ENCODE data around the gene C12orf76. TPM values are rescaled to one million over a fixed set of nuclear protein-coding genes. Genes with fewer than 3 reads are reported as not detected.
"Not testable (repeated sequence)": the region's sequence is repeated elsewhere in the genome, so short reads cannot be mapped to it uniquely, and the experiment has no call there.

The C12orf76 gene
- total and polyA plus RNA-seq, 2 of the 13 experiments (the other 11 are each of a cell fraction or from before 2014, with no cell fraction given) = 15.8 to 38.4 TPM

GRCh38 chr12:110055375-110056352 is 7.3 kb upstream of the C12orf76 start:
- BruUV-seq (replicated peaks); in situ Hi-C loops (cut with HindIII; ENCODE audit: extremely low pct_ligation_motif_present, low pct_unique_long_range_greater_than_20kb); H2AFZ ChIP-seq (ENCODE audit: low read length); CTCF ChIA-PET (ENCODE audit: low intra/inter-chr PET ratio, low total read pairs); H3K9me3 ChIP-seq (ENCODE audit: low read length); H3K9ac ChIP-seq (ENCODE audit: insufficient read depth, low read depth, low read length); H3K27me3 ChIP-seq (ENCODE audit: control insufficient read depth in 1 of 2, insufficient read depth in 2 of 2, low read length in 2 of 2); POLR2A ChIA-PET; intact Hi-C loops (cut with micrococcal nuclease; ENCODE audit: unreplicated experiment); FAIRE-seq; H3K36me3 ChIP-seq (replicated peaks in 1 of 2; ENCODE audit: control insufficient read depth in 1 of 2, insufficient read depth in 2 of 2, low read length in 2 of 2); ATAC-seq; H3K79me2 ChIP-seq (ENCODE audit: insufficient read depth, low read length); H4K20me1 ChIP-seq (ENCODE audit: insufficient read depth, low read length); DNase-seq (ENCODE audit: low spot score); H3K4me3 ChIP-seq (replicated peaks in 1 of 3; ENCODE audit: insufficient read depth in 1 of 3, low read depth in 2 of 3, low read length in 3 of 3); H3K27ac ChIP-seq (ENCODE audit: extremely low read length, insufficient read depth, low read length): not testable (repeated sequence)
- H3K4me1 ChIP-seq (ENCODE audit: insufficient read depth, low read length) = peaks cover 42% of the 10 kb centered on the region
- peak overlapping the region; percentile 1; the same call in 1 of the 2 replicates for H3K4me2 ChIP-seq (ENCODE audit: low read depth, low read length)
- TF ChIP-seq MAFF (IDR thresholded peaks at IDR 0.05; ENCODE audit: low read depth, low read length) (0 out of 2 replicates have a peak, but pooled peaks have one; percentile 18), ZNF121 (CRISPR knock-in tag; IDR thresholded peaks at IDR 0.05) (peak; percentile 94), NFYB (CRISPR knock-in tag; IDR thresholded peaks at IDR 0.05) (0 out of 2 replicates have a peak, but pooled peaks have one; percentile 15)
- WGBS (ENCODE audit: low lambda C conversion rate) = 16% methylated on average over 11 of the region's 11 CpGs

GRCh38 chr12:110050927-110051326 is 2.6 kb upstream of the C12orf76 start:
- ChIA-PET CTCF (ENCODE audit: low intra/inter-chr PET ratio, low total read pairs) (no interaction called here), POLR2A (interaction anchor here (2.2 kb wide), 1 partner anchor 29 kb away, joined by 6 read pairs; no protein-coding TSS in a partner anchor)
- BruUV-seq (replicated peaks) = no TSS peak
- H2AFZ ChIP-seq (ENCODE audit: low read length) = no peak overlapping the region
- no peak for DNase-seq (ENCODE audit: low spot score)
- H3K79me2 ChIP-seq (ENCODE audit: insufficient read depth, low read length) = peaks cover 21% of the 10 kb centered on the region
- H3K4me3 ChIP-seq (replicated peaks in 1 of 3; ENCODE audit: insufficient read depth in 1 of 3, low read depth in 2 of 3, low read length in 3 of 3) = no peak overlapping the region
- WGBS (ENCODE audit: low lambda C conversion rate) = 74% methylated on average over 6 of the region's 6 CpGs
- no peaks in the 10 kb centered on the region for H4K20me1 ChIP-seq (ENCODE audit: insufficient read depth, low read length)
- no peaks in the 10 kb centered on the region for H3K9me3 ChIP-seq (ENCODE audit: low read length)
- no peak overlapping the region for H3K27ac ChIP-seq (ENCODE audit: extremely low read length, insufficient read depth, low read length)
- FAIRE-seq = no peak
- H3K27me3 ChIP-seq (ENCODE audit: control insufficient read depth in 1 of 2, insufficient read depth in 2 of 2, low read length in 2 of 2) = no peaks in the 10 kb centered on the region
- H3K4me2 ChIP-seq (ENCODE audit: low read depth, low read length) = no peak overlapping the region
- intact Hi-C loops (cut with micrococcal nuclease; ENCODE audit: unreplicated experiment) = no loop called here
- no peak for ATAC-seq
- H3K9ac ChIP-seq (ENCODE audit: insufficient read depth, low read depth, low read length) = no peak overlapping the region
- no peaks in the 10 kb centered on the region; a peak in 1 of 5 replicates for H3K36me3 ChIP-seq (replicated peaks in 1 of 2; ENCODE audit: control insufficient read depth in 1 of 2, insufficient read depth in 2 of 2, low read length in 2 of 2)
- peaks cover 44% of the 10 kb centered on the region for H3K4me1 ChIP-seq (ENCODE audit: insufficient read depth, low read length)
- in situ Hi-C loops (cut with HindIII; ENCODE audit: extremely low pct_ligation_motif_present, low pct_unique_long_range_greater_than_20kb) = no loop called here
- TF ChIP-seq ZFP62 (CRISPR knock-in tag; IDR thresholded peaks at IDR 0.05) (no peak), ZNF749 (CRISPR knock-in tag; IDR thresholded peaks at IDR 0.05; ENCODE audit: borderline replicate concordance) (no peak), FUBP1 (CRISPR knock-in tag; IDR thresholded peaks at IDR 0.05; ENCODE audit: borderline replicate concordance) (no peak), SMC3 (IDR thresholded peaks at IDR 0.05; ENCODE audit: low read length) (no peak), HMGA1 (CRISPR knock-in tag; conservative IDR thresholded peaks at IDR 0.05) (no peak), RELA (CRISPR knock-in tag; IDR thresholded peaks at IDR 0.05) (no peak), KMT2A (CRISPR knock-in tag; IDR thresholded peaks at IDR 0.05) (no peak), ZNF614 (CRISPR knock-in tag; IDR thresholded peaks at IDR 0.05; ENCODE audit: borderline replicate concordance) (no peak), KDM3A (CRISPR knock-in tag; IDR thresholded peaks at IDR 0.05; ENCODE audit: low read depth) (no peak), ZNF337 (CRISPR knock-in tag; IDR thresholded peaks at IDR 0.05; ENCODE audit: borderline replicate concordance, low read depth) (no peak), MAFK (conservative IDR thresholded peaks at IDR 0.05 in 1 of 2, IDR thresholded peaks at IDR 0.05 in 1 of 2; ENCODE audit: low read length in 2 of 2) (no peak), MEIS2 (CRISPR knock-in tag; IDR thresholded peaks at IDR 0.05) (no peak), ZNF343 (CRISPR knock-in tag; IDR thresholded peaks at IDR 0.05) (no peak), SUZ12 (IDR thresholded peaks at IDR 0.05; ENCODE audit: low read depth, low read length) (no peak), TSC22D2 (CRISPR knock-in tag; IDR thresholded peaks at IDR 0.05; ENCODE audit: borderline replicate concordance) (no peak)

Data from HepG2 (cell line).